ENCODE results near the gene FNDC3B.

FNDC3B gene

GRCh38 chr3:172097585-172097984 lies 58.2 kb downstream of the FNDC3B start:
- DNase-seq = no peak

- no peak for DNase-seq
These were observed 59.5 kb downstream of the FNDC3B start for GRCh38 chr3:172098698-172099494.

GRCh38 chr3:172099495-172099808 lies 60.1 kb downstream of the FNDC3B start:
- no peak for DNase-seq

GRCh38 chr3:172100482-172100881 lies 61.1 kb downstream of the FNDC3B start:
- no peak for DNase-seq

- no peak for DNase-seq
These were observed 61.7 kb downstream of the FNDC3B start for GRCh38 chr3:172101107-172101506.

- no peak for DNase-seq
These were observed 62.9 kb downstream of the FNDC3B start for GRCh38 chr3:172102123-172102882.

GRCh38 chr3:172102883-172103310 lies 63.5 kb downstream of the FNDC3B start:
- no peak for DNase-seq

- DNase-seq = no peak
These were observed 64.3 kb downstream of the FNDC3B start for GRCh38 chr3:172103724-172104123.

GRCh38 chr3:172104471-172105072 lies 65.2 kb downstream of the FNDC3B start:
- DNase-seq = no peak

GRCh38 chr3:172106037-172106954 lies 66.9 kb downstream of the FNDC3B start:
- no peak for DNase-seq

- peak; percentile 73 for DNase-seq
These were observed 67.6 kb downstream of the FNDC3B start for GRCh38 chr3:172106989-172107388.

GRCh38 chr3:172107403-172107802 lies 68.0 kb downstream of the FNDC3B start:
- peak; percentile 67 for DNase-seq

- DNase-seq = no peak
These were observed 70.9 kb downstream of the FNDC3B start for GRCh38 chr3:172110127-172110779.

- no peak for DNase-seq
These were observed 71.8 kb downstream of the FNDC3B start for GRCh38 chr3:172111163-172111562.

- no peak for DNase-seq
These were observed 72.8 kb downstream of the FNDC3B start for GRCh38 chr3:172112078-172112733.

- DNase-seq = no peak
These were observed 73.3 kb downstream of the FNDC3B start for GRCh38 chr3:172112734-172113120.

- DNase-seq = no peak
These were observed 74.3 kb downstream of the FNDC3B start for GRCh38 chr3:172113710-172114109.

- no peak for DNase-seq
These were observed 75.7 kb downstream of the FNDC3B start for GRCh38 chr3:172115059-172115458.

GRCh38 chr3:172115787-172116186 lies 76.4 kb downstream of the FNDC3B start:
- no peak for DNase-seq

- no peak for DNase-seq
These were observed 78.6 kb downstream of the FNDC3B start for GRCh38 chr3:172118019-172118418.

GRCh38 chr3:172119266-172119969 lies 80.0 kb downstream of the FNDC3B start:
- no peak for DNase-seq
